ENCODE results near the gene RGS5.

The RGS5 gene

DNA sequence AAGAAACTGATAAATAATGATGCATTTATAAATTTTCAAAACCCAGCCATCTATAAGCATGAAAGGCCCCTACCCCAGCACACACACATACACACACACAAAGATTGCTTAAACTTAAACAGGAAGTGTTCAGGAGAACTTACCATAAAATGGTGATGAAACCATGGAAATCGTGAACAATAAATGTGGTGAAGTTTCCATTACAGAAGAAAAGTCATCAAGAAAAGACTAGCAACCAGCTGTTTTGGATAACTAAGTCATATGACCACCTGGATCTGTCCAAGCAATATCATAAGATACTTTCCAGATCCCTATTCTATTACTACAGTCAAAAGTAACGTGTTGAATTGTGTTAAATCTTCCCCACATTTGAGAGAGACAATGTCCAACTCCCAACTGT lies 24.1 kb downstream of the RGS5 start:
- no peak for DNase-seq

DNA sequence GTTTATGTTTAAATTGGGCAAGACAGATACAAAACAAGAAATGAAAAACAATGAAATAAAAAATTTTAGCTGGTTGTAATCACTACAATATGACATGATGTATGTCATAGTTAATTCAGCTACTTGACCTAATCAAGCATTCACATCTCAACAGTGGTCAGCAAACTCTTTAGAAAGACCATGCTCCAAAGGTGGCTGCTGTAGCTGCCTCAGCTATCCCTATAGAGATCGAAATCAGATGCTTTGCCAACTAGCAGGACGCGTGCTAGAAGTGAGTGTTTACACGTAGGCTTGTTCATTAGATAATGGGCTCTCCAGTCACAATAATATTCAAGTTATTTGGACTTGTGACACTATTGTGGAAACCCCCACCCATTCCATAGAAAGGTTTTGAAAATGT lies 25.9 kb downstream of the RGS5 start:
- no peak for DNase-seq

DNA sequence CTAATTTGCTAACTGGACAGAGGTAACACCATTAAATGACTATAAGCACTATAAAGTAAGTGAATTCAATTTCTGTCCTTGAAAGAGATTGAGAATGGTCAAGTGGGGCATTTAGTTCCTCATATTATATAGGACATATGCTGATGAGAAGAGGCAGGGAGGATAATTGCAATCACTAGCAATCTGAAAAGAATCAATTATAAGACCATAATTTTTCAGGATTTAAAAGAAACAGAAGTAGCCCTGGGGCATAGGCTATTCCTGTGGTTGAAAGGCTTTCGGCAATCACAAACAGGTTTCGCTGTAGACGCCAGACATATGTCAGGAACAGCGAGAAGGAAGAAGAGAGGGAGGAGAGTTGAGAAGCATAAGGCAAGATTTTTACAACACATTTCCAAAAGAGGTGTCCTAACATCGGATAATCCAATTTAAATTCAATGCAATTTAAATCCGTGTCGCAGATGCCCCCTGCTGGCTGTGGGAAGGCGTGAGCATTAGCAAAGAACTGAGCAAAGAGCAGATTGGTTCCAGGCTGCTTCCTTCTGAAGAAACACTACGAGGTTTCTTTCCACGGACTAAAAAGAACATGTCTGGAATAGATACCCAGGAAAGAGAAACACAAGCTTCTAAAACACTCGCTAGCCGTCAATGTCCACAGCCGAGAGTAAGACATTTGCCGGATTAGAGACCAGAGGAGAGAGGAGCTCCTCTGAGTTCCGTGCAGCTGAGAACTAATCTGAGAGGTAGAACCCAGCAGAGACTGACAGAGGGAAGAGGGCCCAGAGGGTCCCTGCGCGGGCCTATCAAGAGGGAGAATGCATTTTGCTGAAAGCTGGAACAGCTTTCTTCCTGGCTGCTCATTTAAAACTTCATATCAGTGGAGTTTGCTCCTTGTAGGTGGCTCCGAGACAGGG lies 27.9 kb downstream of the RGS5 start:
- peak; percentile 78 for DNase-seq

DNA sequence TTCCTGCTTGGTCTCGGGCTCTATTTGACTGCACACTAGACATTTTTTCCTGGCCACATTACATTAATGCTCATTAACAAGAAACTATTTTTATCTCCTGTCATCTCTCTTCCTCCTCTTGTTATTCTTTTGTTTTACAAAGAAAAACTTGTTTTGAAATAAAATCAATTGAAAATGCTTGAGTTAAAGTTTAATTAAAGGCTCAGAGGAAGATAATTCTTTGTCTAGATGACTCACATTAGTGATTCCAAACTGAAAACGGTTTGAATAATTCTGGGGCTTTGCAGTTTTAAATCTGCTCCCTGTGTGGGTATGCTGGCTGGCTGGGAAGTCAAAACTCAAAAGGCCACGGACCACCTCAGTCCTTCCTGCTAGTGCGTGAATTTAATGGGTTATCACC lies 29.6 kb downstream of the RGS5 start:
- peak; percentile 82 for DNase-seq

DNA sequence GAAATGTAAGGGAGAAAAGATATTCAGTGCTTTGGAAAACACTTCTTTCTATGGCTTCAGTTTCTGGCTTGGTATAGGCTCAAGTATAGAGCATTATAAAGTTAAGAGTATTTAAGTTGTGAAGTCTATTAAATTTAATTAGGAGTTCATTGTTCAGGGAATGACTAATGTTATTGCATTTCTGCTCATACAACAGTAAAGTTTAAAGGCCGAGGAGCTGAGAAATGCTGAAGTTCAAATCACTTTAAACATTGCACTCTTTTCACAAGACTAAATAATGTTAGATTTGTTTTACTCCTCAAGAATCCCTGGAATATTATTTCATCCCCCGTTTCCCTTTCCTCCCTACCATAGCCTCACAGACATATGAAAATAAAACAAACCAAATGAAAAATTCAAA lies 30.1 kb downstream of the RGS5 start:
- peak; percentile 73 for DNase-seq

DNA sequence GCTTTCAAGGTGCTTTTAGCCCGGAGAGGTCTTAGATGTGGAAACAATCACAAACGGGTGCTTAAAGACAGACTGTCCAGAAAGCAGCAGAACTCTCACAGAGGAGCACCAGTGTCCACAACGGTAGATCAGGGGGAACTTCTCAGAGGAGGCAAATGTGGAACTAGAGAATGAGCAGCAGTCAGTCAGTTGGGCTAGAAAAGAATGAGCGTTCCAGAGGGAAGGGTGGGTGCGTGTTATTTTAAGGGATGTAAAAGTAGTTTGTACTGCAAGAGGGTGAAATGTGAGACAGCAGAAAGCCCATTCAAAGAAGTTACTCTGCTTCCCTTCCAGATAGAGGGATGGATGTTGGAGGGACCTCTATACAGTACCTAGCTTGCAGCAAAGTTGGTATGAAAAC lies 30.9 kb downstream of the RGS5 start:
- peak; percentile 65 for DNase-seq

- DNase-seq: peak; percentile 62
Observed at GRCh38 chr1:163170975-163171676, 31.6 kb downstream of the RGS5 start.

- DNase-seq: no peak
Observed at GRCh38 chr1:163170331-163170730, 32.4 kb downstream of the RGS5 start.

DNA sequence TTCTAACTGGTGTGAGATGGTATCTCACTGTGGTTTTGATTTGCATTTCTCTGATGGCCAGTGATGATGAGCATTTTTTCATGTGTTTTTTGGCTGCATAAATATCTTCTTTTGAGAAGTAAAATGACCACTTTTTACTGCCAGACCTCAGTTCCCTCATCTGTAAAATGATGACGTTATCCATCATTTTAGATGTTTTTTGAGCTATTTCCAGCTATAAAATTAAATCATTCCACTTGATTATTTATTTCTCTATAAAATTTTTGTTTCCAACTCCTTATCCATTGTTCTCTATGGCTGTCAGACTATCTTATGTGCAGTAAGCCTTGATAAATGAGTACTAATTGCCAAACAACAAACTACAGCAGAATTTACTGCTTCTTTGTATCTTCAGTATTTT lies 33.2 kb downstream of the RGS5 start:
- no peak for DNase-seq

DNA sequence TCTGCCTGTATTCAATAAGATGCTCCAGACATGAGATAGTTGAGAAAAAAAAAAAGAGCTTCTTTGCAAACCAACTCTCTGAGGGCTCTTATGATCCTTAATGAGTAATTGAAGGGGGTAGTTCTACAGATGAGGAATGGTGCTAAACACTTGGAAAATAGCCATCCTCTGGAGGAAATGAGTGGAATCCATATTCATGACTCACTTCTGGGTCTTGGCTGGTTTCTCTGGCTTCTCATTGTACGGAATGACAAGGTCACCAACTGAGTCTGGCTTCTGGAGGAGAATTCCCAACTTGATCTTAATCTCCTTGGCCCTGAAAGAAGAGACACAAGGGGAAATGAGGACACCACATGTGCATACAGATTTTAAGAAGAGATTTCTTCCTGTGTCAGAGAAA lies 34.7 kb downstream of the RGS5 start:
- DNase-seq: peak; percentile 99

DNA sequence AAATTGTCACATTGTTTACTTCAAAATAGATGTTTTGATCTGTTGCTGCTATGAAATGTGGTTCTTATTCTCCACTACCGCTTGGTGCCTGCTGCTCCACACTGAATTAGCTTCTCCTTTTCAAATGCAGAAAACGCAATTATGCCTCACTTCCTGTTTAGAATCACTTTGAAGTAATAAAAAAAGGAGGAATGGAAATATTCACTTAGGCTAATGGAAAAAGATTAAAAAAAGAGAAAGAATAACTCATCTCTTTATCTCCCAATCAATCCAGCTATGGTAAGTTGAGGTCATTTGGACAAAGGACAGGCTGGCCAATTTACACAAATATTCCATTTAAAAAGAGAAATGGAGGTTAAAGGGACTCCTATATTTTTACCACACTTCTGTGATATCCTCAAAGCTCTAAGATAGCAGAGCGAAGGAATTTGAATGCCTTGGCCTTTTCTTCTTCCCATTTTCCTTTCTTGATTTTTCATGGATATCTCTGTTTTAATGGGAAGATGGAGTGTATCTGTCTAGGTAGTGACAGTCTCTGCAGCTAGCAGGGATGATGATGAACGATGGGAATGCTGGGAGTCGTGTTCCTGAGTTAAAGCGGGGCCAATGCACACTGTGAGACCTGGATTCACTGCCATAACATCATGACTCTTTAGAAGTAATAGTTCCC lies 35.7 kb downstream of the RGS5 start:
- DNase-seq: no peak

GRCh38 chr1:163165119-163165518 lies 37.6 kb downstream of the RGS5 start:
- no peak for DNase-seq

DNA sequence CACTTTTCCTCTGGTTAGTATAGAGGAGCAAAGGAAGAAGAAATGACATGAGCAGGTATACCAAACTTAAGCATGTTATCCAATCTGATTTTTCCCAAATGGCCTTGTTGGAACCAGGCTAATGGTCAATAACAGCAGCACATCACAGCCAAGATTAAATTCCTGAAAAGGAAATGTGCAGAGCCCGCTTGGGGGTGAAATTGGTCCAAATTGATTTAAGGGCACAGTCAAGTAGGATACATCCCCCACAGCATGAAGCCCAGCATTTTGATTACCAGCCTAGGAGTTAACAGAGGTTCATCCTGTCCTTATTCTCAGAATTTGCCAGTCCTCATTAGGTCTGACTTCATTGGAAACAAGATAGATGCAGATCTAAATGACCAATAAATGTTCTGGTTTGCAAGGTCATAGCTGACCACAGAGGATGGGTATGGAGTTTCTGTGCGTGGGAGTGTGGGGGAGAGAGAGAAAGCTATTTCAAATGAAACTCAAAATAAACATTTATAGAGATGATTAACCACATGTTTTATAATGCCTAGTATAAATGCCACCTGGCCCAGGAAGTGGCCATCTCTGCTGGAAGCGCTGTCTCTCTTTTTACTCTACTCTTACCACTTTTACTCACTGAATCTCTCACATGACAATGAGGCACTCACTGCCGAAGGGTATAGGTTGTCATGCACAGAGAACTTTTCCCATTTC lies 38.7 kb downstream of the RGS5 start:
- peak; percentile 97 for DNase-seq

GRCh38 chr1:163163163-163163562 lies 39.6 kb downstream of the RGS5 start:
- DNase-seq: no peak

- no peak for DNase-seq
Observed at GRCh38 chr1:163162381-163162914, 40.3 kb downstream of the RGS5 start.

- DNase-seq: no peak
Observed at GRCh38 chr1:163161841-163162240, 40.9 kb downstream of the RGS5 start.

DNA sequence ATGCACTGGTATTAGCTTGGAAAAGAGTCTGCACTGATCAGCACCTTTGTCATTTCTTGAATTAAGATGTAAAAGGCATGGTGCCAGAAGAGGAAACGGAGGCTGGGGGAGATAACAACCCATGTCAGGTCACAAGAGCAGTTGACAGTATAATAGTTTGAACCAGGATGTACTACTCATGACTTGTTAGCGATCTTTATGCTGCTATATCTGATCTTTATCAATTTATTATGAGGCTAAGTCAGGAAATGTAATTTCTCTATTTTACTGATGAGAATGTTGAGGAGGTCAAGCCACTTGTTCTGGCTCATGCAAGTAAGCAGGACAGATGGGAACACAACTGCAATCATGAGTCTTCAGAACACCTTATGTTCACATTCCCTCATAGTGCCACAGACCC lies 41.4 kb downstream of the RGS5 start:
- no peak for DNase-seq

GRCh38 chr1:163155606-163156005 lies 47.1 kb downstream of the RGS5 start:
- DNase-seq: no peak

GRCh38 chr1:163148911-163149310 lies 53.8 kb downstream of the RGS5 start:
- DNase-seq: no peak

DNA sequence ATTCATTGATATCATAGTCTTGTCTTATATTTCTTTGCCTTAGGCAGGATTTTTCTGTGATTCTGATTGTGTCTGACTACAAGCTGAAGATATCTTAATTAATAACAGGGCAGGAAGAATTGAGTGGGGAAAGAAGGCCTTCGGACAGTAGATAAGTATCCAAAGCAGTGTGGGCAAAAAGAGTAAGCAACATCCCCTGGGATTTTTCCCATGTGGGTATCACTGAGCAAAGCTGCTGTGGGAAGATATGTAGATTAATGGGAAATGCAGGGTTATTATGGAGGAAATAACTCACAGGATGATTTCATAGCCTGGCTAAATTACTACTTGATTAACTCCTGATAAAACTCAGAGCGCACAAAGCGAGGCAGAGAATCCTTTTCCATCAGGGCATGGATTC lies 55.7 kb downstream of the RGS5 start:
- no peak for DNase-seq

- DNase-seq: no peak
Observed at GRCh38 chr1:163145435-163145834, 57.3 kb downstream of the RGS5 start.

- DNase-seq: no peak
Observed at GRCh38 chr1:163144418-163144817, 58.3 kb downstream of the RGS5 start.

DNA sequence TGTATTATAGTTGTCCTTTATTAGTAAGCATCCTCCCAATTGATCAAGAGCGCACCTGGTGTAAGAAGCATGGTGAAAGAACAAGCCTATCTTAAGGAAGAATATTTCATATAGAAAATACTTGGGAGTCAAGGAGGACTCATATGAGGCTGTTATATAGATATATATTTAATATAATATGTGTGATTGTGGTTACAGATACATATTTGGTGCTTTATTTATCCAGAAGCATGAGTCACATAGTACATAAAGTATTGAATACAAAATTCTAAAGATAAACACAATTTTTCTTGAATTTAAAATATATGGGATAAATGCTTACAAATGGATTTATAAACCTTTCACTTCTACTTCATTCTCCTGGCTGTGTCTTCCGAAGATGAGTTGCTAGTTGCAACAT lies 60.6 kb downstream of the RGS5 start:
- no peak for DNase-seq

Data from kidney glomerular epithelial cell (primary cell).